Tibial nerve (tissue), 4 donors: Measurements from ENCODE around the gene CCDC91. TPM values are rescaled to one million over a fixed set of nuclear protein-coding genes. Genes with fewer than 3 reads are reported as not detected.

Experiments
- DNase-seq, 2 donors: peaks; one replicate each; pipeline ENCODE4 v3.0.0-alpha.2; 2019; ENCODE audit warnings: low spot score in 2 of 2
- H3K27ac ChIP-seq, 4 donors: fragments of 200-600 bp; sonication (generic) in 3 of 4; one replicate each; pipeline ENCODE4 v1.5.1; 2017 to 2019; ENCODE audit warnings: mild to moderate bottlenecking in 1 of 4
- H3K27me3 ChIP-seq, 2 donors: fragments of 200-600 bp; sonication (generic) in 1 of 2; one replicate each; pipeline versions ENCODE4 v1.5.1 to v1.6.0; 2017 to 2019
- H3K36me3 ChIP-seq, 3 donors: fragments of 200-600 bp; sonication (generic); one replicate each; pipeline ENCODE4 v1.5.1; 2018 to 2019
- H3K4me1 ChIP-seq, 4 donors: fragments of 200-600 bp; sonication (generic) in 3 of 4; one replicate each; pipeline ENCODE4 v1.5.1; 2017 to 2019
- H3K4me3 ChIP-seq, 4 donors: fragments of 200-600 bp; sonication (generic) in 3 of 4; one replicate each; pipeline ENCODE4 v1.5.1; 2017 to 2019; ENCODE audit warnings: mild to moderate bottlenecking in 1 of 4, moderate library complexity in 1 of 4
- H3K9me3 ChIP-seq, 4 donors: fragments of 200-600 bp; sonication (generic) in 3 of 4; one replicate each; pipeline ENCODE4 v1.5.1; 2017 to 2019
- EP300 ChIP-seq, 2 donors: sonication (generic); formaldehyde crosslinking; IDR thresholded peaks; one replicate each; pipeline ENCODE4 v1.6.1; 2017; ENCODE audit warnings: antibody characterized with exemption in 2 of 2, mild to moderate bottlenecking in 1 of 2
- POLR2A ChIP-seq, 2 donors: fragments of 450-650 bp; IDR thresholded peaks; one replicate each; pipeline ENCODE4 v1.6.1; 2017; ENCODE audit warnings: antibody characterized with exemption in 2 of 2, mild to moderate bottlenecking in 2 of 2, moderate library complexity in 2 of 2
- WGBS, 2 donors: methylation state at CpG; one replicate each; pipeline ENCODE4 v1.1.5; 2018; 5-methylcytosine and 5-hydroxymethylcytosine counted together
- total RNA-seq, 4 donors: library from RNA; depleted of rRNA; stranded (reverse); fragments of >200 nt; gene quantifications; one replicate each; pipeline ENCODE4 v1.1.0, GENCODE V29; 2016
- TF ChIP-seq, protein P1 (sequence below), 5 experiments: fragments of 200-600 bp in 3 of 5; fragments of 450-650 bp in 2 of 5; sonication (generic) in 3 of 5; IDR thresholded peaks; one replicate each; pipeline ENCODE4 v1.5.1; 2016 to 2019; ENCODE audit warnings: antibody characterized with exemption in 5 of 5, mild to moderate bottlenecking in 3 of 5, moderate library complexity in 2 of 5

Gene CCDC91
- total RNA-seq, 4 donors from 2014 or later = 39.0 to 76.5 (median 44.0) TPM

GRCh38 chr12:28219827-28220226 lies 29.6 kb downstream of the CCDC91 start:
- peaks cover 0 to 7% (median 3%) of the 10 kb centered on the region in 4 donors for H3K9me3 ChIP-seq
- TF ChIP-seq EP300 (IDR thresholded peaks at IDR 0.05) = no peak
- TF ChIP-seq POLR2A (IDR thresholded peaks at IDR 0.05) = no peak
- TF ChIP-seq, protein P1, sequence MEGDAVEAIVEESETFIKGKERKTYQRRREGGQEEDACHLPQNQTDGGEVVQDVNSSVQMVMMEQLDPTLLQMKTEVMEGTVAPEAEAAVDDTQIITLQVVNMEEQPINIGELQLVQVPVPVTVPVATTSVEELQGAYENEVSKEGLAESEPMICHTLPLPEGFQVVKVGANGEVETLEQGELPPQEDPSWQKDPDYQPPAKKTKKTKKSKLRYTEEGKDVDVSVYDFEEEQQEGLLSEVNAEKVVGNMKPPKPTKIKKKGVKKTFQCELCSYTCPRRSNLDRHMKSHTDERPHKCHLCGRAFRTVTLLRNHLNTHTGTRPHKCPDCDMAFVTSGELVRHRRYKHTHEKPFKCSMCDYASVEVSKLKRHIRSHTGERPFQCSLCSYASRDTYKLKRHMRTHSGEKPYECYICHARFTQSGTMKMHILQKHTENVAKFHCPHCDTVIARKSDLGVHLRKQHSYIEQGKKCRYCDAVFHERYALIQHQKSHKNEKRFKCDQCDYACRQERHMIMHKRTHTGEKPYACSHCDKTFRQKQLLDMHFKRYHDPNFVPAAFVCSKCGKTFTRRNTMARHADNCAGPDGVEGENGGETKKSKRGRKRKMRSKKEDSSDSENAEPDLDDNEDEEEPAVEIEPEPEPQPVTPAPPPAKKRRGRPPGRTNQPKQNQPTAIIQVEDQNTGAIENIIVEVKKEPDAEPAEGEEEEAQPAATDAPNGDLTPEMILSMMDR (IDR thresholded peaks at IDR 0.05) = no peak
- no peak overlapping the region for H3K4me3 ChIP-seq
- H3K4me1 ChIP-seq = peaks cover 0 to 14% (median 8%) of the 10 kb centered on the region in 4 donors
- H3K27ac ChIP-seq = no peak overlapping the region
- H3K36me3 ChIP-seq = no peaks in the 10 kb centered on the region
- no peaks in the 10 kb centered on the region for H3K27me3 ChIP-seq
- no peak for DNase-seq

GRCh38 chr12:28222081-28222700 lies 31.9 kb downstream of the CCDC91 start:
- Histone ChIP-seq H3K27me3 (no peaks in the 10 kb centered on the region), H3K4me3 (no peak overlapping the region), H3K4me1 (peaks cover 0 to 12% (median 7%) of the 10 kb centered on the region in 4 donors), H3K9me3 (peaks cover 0 to 10% (median 3%) of the 10 kb centered on the region in 4 donors), H3K36me3 (no peaks in the 10 kb centered on the region), H3K27ac (no peak overlapping the region)
- 88 to 91% methylated on average over 2 of the region's 2 CpGs for WGBS, 2 donors
- TF ChIP-seq, protein P1 (IDR thresholded peaks at IDR 0.05) = no peak
- TF ChIP-seq POLR2A (IDR thresholded peaks at IDR 0.05) (no peak), EP300 (IDR thresholded peaks at IDR 0.05) (no peak)
- no peak for DNase-seq

DNA sequence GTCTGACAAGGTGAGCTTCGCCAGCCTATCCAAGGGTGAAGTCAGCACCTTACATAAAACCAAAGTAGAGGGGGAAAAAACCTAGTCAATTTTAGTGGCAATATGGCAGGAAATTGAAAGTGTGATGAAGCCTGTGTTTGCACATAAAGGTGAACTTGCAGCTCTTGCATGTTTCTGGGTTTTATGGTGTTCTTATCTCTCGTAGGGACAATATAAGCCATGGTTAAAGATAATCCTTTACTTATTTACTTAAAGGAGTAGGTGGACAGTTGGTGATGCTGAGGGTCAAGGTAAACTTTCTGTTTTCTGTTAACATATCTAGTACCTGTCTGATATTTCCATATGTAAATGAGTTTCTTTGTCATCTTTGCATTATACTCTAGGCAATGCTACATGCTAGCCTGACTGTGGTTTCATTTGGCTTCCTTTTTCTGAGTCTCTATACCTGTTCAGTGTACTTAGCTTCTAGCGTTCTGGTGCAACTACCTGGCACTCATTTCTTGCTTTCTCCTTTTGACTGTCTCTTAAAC lies 32.8 kb downstream of the CCDC91 start:
- H3K9me3 ChIP-seq = peaks cover 0 to 10% (median 3%) of the 10 kb centered on the region in 4 donors
- TF ChIP-seq, protein P1 (IDR thresholded peaks at IDR 0.05) = no peak
- TF ChIP-seq POLR2A (IDR thresholded peaks at IDR 0.05) = no peak
- no peak for TF ChIP-seq EP300 (IDR thresholded peaks at IDR 0.05)
- no peak for DNase-seq
- no peaks in the 10 kb centered on the region for H3K27me3 ChIP-seq
- H3K4me1 ChIP-seq = peaks cover 0 to 12% (median 7%) of the 10 kb centered on the region in 4 donors
- WGBS, 2 donors = 86 to 90% methylated on average over 3 of the region's 3 CpGs
- H3K4me3 ChIP-seq = no peak overlapping the region
- no peaks in the 10 kb centered on the region for H3K36me3 ChIP-seq
- no peak overlapping the region for H3K27ac ChIP-seq

DNA sequence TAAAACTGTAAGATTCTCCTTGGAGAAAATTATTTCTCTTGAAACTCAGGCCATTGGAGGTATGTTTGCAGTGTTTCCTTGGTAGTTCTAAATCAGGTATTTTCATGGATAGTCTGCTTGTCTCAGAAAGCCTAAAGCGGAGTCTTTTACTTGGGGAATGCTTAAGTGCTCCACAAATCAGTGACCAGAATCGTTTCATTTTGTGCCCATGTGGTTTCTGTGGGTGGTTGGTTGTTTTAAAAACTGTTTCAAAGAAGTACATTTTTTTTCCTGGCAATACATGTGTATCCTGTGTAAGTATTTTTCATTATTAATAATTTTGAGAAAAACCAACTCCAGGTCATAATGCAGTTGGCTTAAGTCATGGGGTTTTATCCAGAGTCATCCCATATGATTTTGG lies 33.6 kb downstream of the CCDC91 start:
- Histone ChIP-seq H3K9me3 (peaks cover 0 to 4% (median 2%) of the 10 kb centered on the region in 4 donors), H3K36me3 (no peaks in the 10 kb centered on the region), H3K27ac (no peak overlapping the region), H3K27me3 (no peaks in the 10 kb centered on the region), H3K4me1 (peaks cover 0 to 12% (median 7%) of the 10 kb centered on the region in 4 donors), H3K4me3 (no peak overlapping the region)
- DNase-seq = no peak
- 77% methylated on average over 2 of the region's 2 CpGs for WGBS, 2 donors
- TF ChIP-seq EP300 (IDR thresholded peaks at IDR 0.05) (no peak), POLR2A (IDR thresholded peaks at IDR 0.05) (no peak)
- TF ChIP-seq, protein P1 (IDR thresholded peaks at IDR 0.05) = no peak

GRCh38 chr12:28226705-28227104 lies 36.4 kb downstream of the CCDC91 start:
- TF ChIP-seq POLR2A (IDR thresholded peaks at IDR 0.05) (no peak), EP300 (IDR thresholded peaks at IDR 0.05) (no peak)
- TF ChIP-seq, protein P1 (IDR thresholded peaks at IDR 0.05) = no peak
- no peak for DNase-seq
- Histone ChIP-seq H3K4me3 (no peak overlapping the region), H3K36me3 (no peaks in the 10 kb centered on the region), H3K27me3 (no peaks in the 10 kb centered on the region), H3K4me1 (peaks cover 0 to 12% (median 4%) of the 10 kb centered on the region in 4 donors), H3K27ac (peak overlapping the region in 1 of 4 donors; percentile 30), H3K9me3 (peaks cover 0 to 3% (median 0%) of the 10 kb centered on the region in 4 donors)
